Kidney epithelial cell (primary cell): ENCODE measurements around the gene PALLD. TPM values are rescaled to one million over a fixed set of nuclear protein-coding genes. Genes with fewer than 3 reads are reported as not detected.

Experiments used
- DNase-seq: peaks from one replicate; pipeline ENCODE4 v3.0.0-alpha.2; 2010; ENCODE audit warnings: low read depth
- H3K27me3 ChIP-seq: 2 replicates; pipeline ENCODE4 v1.6.0; 2011; ENCODE audit warnings: low read length; ENCODE audit not compliant: control insufficient read depth, insufficient read depth
- H3K36me3 ChIP-seq: 2 replicates; pipeline ENCODE4 v1.5.1; 2011; ENCODE audit warnings: low read length; ENCODE audit not compliant: control insufficient read depth, insufficient read depth
- H3K4me3 ChIP-seq: 2 replicates; pipeline ENCODE4 v1.5.1; 2011; ENCODE audit warnings: low read depth, mild to moderate bottlenecking, control low read depth, low read length
- total RNA-seq: library from RNA; depleted of rRNA; stranded (reverse); fragments of >200 nt; gene quantifications from 2 replicates; pipeline ENCODE4 v1.2.3, GENCODE V29; 2015
- TF ChIP-seq, protein P1 (sequence below): IDR thresholded peaks from 2 replicates; pipeline ENCODE4 v1.5.1; 2011; ENCODE audit warnings: mild to moderate bottlenecking, moderate library complexity, low read length, control low read depth, inconsistent platforms; ENCODE audit not compliant: insufficient read depth, poor library complexity, severe bottlenecking

PALLD gene
- total RNA-seq, 1 donor from 2014 or later = 77.4 TPM

DNA sequence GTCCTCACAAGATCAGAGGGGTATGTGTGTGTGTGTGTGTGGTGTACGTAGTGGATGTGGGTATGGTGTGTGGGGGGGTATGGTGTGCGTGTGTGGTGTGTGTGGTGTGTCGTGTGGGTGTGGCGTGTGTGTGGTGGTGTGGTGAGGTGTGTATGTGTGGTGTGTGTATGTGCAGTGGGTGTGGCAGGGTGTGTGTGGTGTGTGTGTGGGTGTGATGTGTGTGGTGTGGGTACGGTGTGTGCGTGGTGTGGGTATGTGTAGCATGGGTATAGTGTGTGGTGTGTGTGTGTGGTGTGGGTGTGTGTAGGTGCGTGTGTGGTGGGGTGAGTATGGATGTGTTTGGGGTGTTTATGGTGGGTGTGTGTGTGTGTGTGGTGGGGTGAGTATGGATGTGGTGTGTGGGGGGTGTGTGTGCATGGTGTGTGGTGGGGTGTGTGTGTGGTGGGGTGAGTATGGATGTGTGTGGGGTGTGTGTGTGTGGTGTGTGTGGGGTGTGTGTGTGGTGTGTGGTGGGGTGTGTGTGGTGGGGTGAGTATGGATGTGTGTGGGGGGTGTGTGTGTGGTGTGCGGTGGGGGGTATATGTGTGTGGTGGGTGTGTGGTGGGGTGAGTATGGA is 182.0 kb downstream of the PALLD start:
- Histone ChIP-seq H3K4me3 (no peak overlapping the region), H3K36me3 (no peaks in the 10 kb centered on the region), H3K27me3 (no peaks in the 10 kb centered on the region)
- DNase-seq = no peak
- TF ChIP-seq, protein P1, sequence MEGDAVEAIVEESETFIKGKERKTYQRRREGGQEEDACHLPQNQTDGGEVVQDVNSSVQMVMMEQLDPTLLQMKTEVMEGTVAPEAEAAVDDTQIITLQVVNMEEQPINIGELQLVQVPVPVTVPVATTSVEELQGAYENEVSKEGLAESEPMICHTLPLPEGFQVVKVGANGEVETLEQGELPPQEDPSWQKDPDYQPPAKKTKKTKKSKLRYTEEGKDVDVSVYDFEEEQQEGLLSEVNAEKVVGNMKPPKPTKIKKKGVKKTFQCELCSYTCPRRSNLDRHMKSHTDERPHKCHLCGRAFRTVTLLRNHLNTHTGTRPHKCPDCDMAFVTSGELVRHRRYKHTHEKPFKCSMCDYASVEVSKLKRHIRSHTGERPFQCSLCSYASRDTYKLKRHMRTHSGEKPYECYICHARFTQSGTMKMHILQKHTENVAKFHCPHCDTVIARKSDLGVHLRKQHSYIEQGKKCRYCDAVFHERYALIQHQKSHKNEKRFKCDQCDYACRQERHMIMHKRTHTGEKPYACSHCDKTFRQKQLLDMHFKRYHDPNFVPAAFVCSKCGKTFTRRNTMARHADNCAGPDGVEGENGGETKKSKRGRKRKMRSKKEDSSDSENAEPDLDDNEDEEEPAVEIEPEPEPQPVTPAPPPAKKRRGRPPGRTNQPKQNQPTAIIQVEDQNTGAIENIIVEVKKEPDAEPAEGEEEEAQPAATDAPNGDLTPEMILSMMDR = no peak

DNA sequence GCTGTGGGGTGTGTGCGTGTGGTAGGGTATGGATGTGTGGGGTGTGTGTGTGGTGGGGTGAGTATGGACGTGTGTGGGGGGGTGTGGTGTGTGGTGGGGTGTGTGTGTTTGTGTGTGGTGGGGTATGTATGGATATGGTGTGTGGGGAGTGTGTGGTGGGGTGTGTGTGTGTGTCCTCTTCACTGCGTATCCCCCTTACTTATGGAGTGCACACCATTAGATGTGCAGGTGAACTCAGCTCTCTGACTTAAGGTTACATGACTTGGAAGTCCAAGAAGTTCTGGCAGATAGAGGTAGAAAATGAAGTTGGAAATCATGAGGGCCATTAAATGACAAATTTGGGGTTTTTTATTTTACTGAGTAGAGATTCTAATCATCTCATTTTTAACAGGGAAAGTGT is 182.5 kb downstream of the PALLD start:
- TF ChIP-seq, protein P1 = no peak
- Histone ChIP-seq H3K36me3 (no peaks in the 10 kb centered on the region), H3K4me3 (no peak overlapping the region), H3K27me3 (no peaks in the 10 kb centered on the region)
- no peak for DNase-seq

DNA sequence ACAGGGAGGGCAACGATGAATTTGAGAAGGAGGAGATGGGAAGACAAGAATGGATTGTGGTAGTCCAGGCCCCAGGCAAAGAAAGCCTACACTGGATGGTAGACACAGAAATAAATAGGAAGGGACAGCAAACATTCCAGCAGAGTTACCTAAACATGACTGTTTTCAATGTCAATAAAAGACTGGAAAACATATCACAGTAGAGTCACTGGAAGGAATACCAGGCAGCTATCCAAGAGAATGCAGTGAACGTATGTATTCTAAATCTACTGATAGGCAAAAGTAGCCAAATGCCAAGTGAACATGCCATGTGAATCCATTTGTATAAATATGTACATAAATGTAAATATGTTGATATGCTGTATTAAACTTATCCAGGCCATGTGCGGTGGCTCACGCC is 183.0 kb downstream of the PALLD start:
- no peak overlapping the region for H3K4me3 ChIP-seq
- H3K36me3 ChIP-seq = no peaks in the 10 kb centered on the region
- DNase-seq = no peak
- TF ChIP-seq, protein P1 = no peak
- no peaks in the 10 kb centered on the region for H3K27me3 ChIP-seq

DNA sequence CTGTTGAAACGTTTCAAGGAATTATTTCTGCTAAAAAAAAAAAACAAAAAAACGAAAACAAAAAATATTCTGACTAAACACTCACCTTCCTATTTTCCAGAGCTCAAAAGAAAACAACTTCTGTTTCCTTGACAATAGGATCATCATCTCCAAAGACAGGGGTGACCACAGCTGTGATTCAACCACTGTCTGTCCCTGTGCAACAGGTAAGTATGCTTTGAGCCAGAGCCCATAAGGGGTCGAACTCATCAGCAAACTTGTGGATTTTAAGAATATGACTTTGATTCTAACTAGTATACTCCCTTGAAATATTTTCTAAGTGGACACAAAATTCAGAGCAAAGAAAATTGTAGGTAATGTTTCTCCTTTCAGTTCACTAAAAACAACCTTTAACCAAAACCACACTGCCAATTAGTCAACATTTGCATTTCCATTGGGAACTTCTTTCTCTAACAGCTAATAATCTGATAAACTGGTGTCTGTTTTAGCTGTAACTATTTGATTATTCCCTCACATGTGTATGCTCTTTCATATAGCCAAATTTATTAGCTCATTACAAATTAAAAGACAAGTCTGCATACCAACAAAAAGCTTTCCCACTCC is 186.1 kb downstream of the PALLD start:
- TF ChIP-seq, protein P1 = no peak
- no peaks in the 10 kb centered on the region for H3K27me3 ChIP-seq
- H3K36me3 ChIP-seq = no peaks in the 10 kb centered on the region
- H3K4me3 ChIP-seq = no peak overlapping the region
- DNase-seq = no peak

DNA sequence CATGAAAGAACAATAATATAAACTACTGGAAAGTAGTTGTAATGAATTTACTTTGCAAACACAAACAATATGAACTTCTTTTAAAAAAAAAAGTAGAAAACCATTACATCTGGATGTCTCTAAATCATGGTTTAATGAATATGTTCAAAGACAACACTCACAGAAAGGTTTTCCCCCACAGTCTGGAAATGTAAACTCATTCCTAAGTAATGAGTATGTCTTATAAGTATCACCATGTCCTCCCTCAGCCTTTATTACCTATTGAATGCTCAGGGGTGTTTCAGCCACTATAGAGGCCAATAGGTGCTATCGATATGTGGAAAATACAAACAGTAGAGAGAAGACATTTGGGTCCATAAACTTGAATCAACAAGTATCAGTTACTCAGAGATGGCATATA is 186.7 kb downstream of the PALLD start:
- TF ChIP-seq, protein P1 = no peak
- H3K36me3 ChIP-seq = no peaks in the 10 kb centered on the region
- no peak for DNase-seq
- no peaks in the 10 kb centered on the region for H3K27me3 ChIP-seq
- no peak overlapping the region for H3K4me3 ChIP-seq
